Measurements from ENCODE around the gene SH2D5.

Gene SH2D5

GRCh38 chr1:20732588-20733359 is at the start of gene SH2D5:
Gene SH2D5 (minus strand): TSS chr1:20732703. CDS start chr1:20728044, 4,659 bp downstream.
- DNase-seq: peak in 1 of 2 experiments; percentile 29

GRCh38 chr1:20775700-20776099 is 43.2 kb upstream of the SH2D5 start:
- DNase-seq: no peak

GRCh38 chr1:20771780-20772179 is 39.3 kb upstream of the SH2D5 start:
- no peak for DNase-seq

GRCh38 chr1:20770314-20771087 is 38.0 kb upstream of the SH2D5 start:
- no peak for DNase-seq

- DNase-seq: no peak
Measured at GRCh38 chr1:20767271-20767670, 34.8 kb upstream of the SH2D5 start.

GRCh38 chr1:20763417-20763816 is 30.9 kb upstream of the SH2D5 start:
- no peak for DNase-seq

- DNase-seq: no peak
Measured at GRCh38 chr1:20760322-20760721, 27.8 kb upstream of the SH2D5 start.

GRCh38 chr1:20753589-20753988 is 21.1 kb upstream of the SH2D5 start:
- DNase-seq: no peak

GRCh38 chr1:20751462-20751990 is 19.0 kb upstream of the SH2D5 start:
- DNase-seq: no peak

GRCh38 chr1:20742671-20743070 is 10.2 kb upstream of the SH2D5 start:
- no peak for DNase-seq

GRCh38 chr1:20740781-20741180 is 8.3 kb upstream of the SH2D5 start:
- DNase-seq: peak in 1 of 2 experiments; percentile 54

GRCh38 chr1:20739225-20739624 is 6.7 kb upstream of the SH2D5 start:
- DNase-seq: no peak

GRCh38 chr1:20735581-20736111 is 3.1 kb upstream of the SH2D5 start:
- no peak for DNase-seq

- no peak for DNase-seq
Measured at GRCh38 chr1:20733360-20733975, 965 bp upstream of the SH2D5 start.

GRCh38 chr1:20732071-20732587 is 374 bp downstream of the SH2D5 start:
- DNase-seq: peak; percentile 66 to 91

GRCh38 chr1:20731057-20731991 is 1.2 kb downstream of the SH2D5 start:
- no peak for DNase-seq

GRCh38 chr1:20730690-20731056 is 1.8 kb downstream of the SH2D5 start:
- DNase-seq: no peak

GRCh38 chr1:20729990-20730689 is 2.4 kb downstream of the SH2D5 start:
- no peak for DNase-seq

- no peak for DNase-seq
Measured at GRCh38 chr1:20729155-20729931, 3.2 kb downstream of the SH2D5 start.

Data from NCI-H446 (cell line).